GM12864 (cell line): ENCODE data around the gene SCLT1.

Experiments
- DNase-seq: peaks from one replicate; pipeline ENCODE4 v3.0.0-alpha.2; 2011; ENCODE audit warnings: low read depth
- H3K4me3 ChIP-seq: 2 replicates; pipeline ENCODE4 v1.5.1; 2011; ENCODE audit warnings: mild to moderate bottlenecking, low read depth, low read length, control low read depth
- CTCF ChIP-seq: IDR thresholded peaks from 2 replicates; pipeline ENCODE4 v1.5.1; 2011; ENCODE audit warnings: low read depth, mild to moderate bottlenecking, moderate library complexity, low read length, control low read depth, inconsistent platforms; ENCODE audit errors: missing control alignments

The SCLT1 gene

GRCh38 chr4:128986019-128986418 is 107.3 kb downstream of the SCLT1 start:
- H3K4me3 ChIP-seq: no peak overlapping the region
- TF ChIP-seq CTCF: no peak
- no peak for DNase-seq

GRCh38 chr4:128983771-128984485 is 109.4 kb downstream of the SCLT1 start:
- H3K4me3 ChIP-seq: no peak overlapping the region
- DNase-seq: no peak
- TF ChIP-seq CTCF: no peak

GRCh38 chr4:128981377-128981776 is 112.0 kb downstream of the SCLT1 start:
- no peak for DNase-seq
- TF ChIP-seq CTCF: no peak
- no peak overlapping the region for H3K4me3 ChIP-seq

GRCh38 chr4:128980816-128981326 is 112.5 kb downstream of the SCLT1 start:
- no peak for DNase-seq
- H3K4me3 ChIP-seq: no peak overlapping the region
- TF ChIP-seq CTCF: no peak

- TF ChIP-seq CTCF: no peak
- no peak overlapping the region for H3K4me3 ChIP-seq
- DNase-seq: no peak
Observed at GRCh38 chr4:128979934-128980333, 113.4 kb downstream of the SCLT1 start.

GRCh38 chr4:128978985-128979384 is 114.4 kb downstream of the SCLT1 start:
- no peak for DNase-seq
- H3K4me3 ChIP-seq: no peak overlapping the region
- TF ChIP-seq CTCF: no peak

GRCh38 chr4:128974136-128974581 is 119.2 kb downstream of the SCLT1 start:
- no peak for TF ChIP-seq CTCF
- no peak overlapping the region for H3K4me3 ChIP-seq
- no peak for DNase-seq
